LoVo (cell line): ENCODE data around the gene MRPS22.
"Not testable (repeated sequence)": the region's sequence is repeated elsewhere in the genome, so short reads cannot be mapped to it uniquely, and the experiment has no call there.

Source experiments
- DNase-seq: peaks from one replicate; pipeline ENCODE4 v3.0.0-alpha.2; 2016; ENCODE audit warnings: low spot score

MRPS22 gene

GRCh38 chr3:139396707-139397106, 52.9 kb downstream of the MRPS22 start:
- DNase-seq: no peak

GRCh38 chr3:139401155-139401554, 57.3 kb downstream of the MRPS22 start:
- not testable (repeated sequence) for DNase-seq
